Measurements from ENCODE around the gene PGBD1. TPM values are rescaled to one million over a fixed set of nuclear protein-coding genes. Genes with fewer than 3 reads are reported as not detected.
A peak's percentile ranks its signal among the peaks of the same experiment; 100 is the strongest.

The PGBD1 gene
- total and polyA plus RNA-seq, 2 of the 8 experiments (the other 6 are each of a cell fraction or from before 2014, with no cell fraction given) = 2.5 to 9.2 TPM

DNA sequence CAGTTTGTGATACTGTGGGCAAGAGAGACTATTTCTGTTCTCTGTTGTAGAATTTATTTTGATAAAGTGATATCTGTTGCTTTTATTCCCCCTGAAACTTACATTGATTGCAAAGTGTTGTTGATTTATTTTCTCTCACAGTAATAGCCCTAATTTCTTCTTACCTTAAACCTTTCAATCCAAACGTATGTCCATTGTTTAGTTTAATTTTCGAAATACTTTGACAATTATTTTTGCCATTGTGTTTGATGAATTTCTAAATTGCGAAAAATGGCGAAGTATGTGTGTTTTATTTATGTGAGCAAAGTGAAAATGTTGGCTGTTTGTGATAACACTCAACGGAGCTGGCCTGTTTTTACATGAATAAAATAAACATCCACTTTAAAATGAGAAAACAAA is 14.8 kb upstream of the PGBD1 start:
- H2BK12ac ChIP-seq (ENCODE audit: low read depth, low read length) = no peak overlapping the region
- peak overlapping the region; percentile 75 to 79 for H3K4me2 ChIP-seq (ENCODE audit: insufficient read depth in 1 of 2, low read depth in 2 of 2, low read length in 2 of 2)
- no peak overlapping the region for H2BK5ac ChIP-seq (ENCODE audit: low read depth, low read length)
- H3K27me3 ChIP-seq (replicated peaks in 1 of 4; ENCODE audit: control insufficient read depth in 3 of 4, extremely low read depth in 1 of 4, insufficient read depth in 3 of 4, low read length in 3 of 4) = no peaks in the 10 kb centered on the region
- H3K36me3 ChIP-seq (ENCODE audit: control insufficient read depth in 2 of 4, insufficient read depth in 4 of 4, low read length in 3 of 4) = no peaks in the 10 kb centered on the region
- no peak overlapping the region for H3K14ac ChIP-seq (ENCODE audit: insufficient read length)
- FAIRE-seq (no peak), DNase-seq (ENCODE audit: low read depth in 1 of 2, low spot score in 2 of 2) (no peak)
- no peak overlapping the region for H2BK20ac ChIP-seq (ENCODE audit: low read length)
- no peak overlapping the region for H4K8ac ChIP-seq (ENCODE audit: extremely low read depth, insufficient read depth, low read length)
- no peak overlapping the region for H2BK15ac ChIP-seq (ENCODE audit: low read length)
- H3K79me2 ChIP-seq (ENCODE audit: control insufficient read depth in 1 of 2, insufficient read depth in 2 of 2, low read length in 2 of 2) = peaks cover 0 to 16% of the 10 kb centered on the region in 2 experiments; a peak in 2 of 4 replicates
- H4K5ac ChIP-seq (ENCODE audit: insufficient read length, low read depth, low read length) = peak overlapping the region; percentile 99
- no peaks in the 10 kb centered on the region for H4K20me1 ChIP-seq (replicated peaks in 1 of 2; ENCODE audit: control insufficient read depth in 1 of 2, insufficient read depth in 2 of 2, low read length in 2 of 2)
- WGBS, 2 experiments (ENCODE audit: extremely low coverage in 1 of 2, insufficient coverage in 1 of 2, insufficient read length in 1 of 2, insufficient replicate concordance in 2 of 2, low coverage in 1 of 2, low lambda C conversion rate in 2 of 2, missing lambda C conversion rate in 1 of 2) = 30% methylated on average over 5 of the region's 5 CpGs; no CpG with 5 or more reads in 1 of the 2 experiments
- no peak overlapping the region for H2BK120ac ChIP-seq (replicated peaks; ENCODE audit: low read depth, low read length)
- POLR2A ChIA-PET (ENCODE audit: partially characterized antibody) = interaction anchor here (0.8 to 4.3 kb wide), 15 partner anchors 8 to 131 kb away, joined by 3 to 31 read pairs (median 5); partner anchors contain the start of genes NKAPL, PGBD1, ZKSCAN3 and ZKSCAN4
- H2AFZ ChIP-seq (ENCODE audit: low read length) = peak overlapping the region; percentile 90
- peaks cover 2% of the 10 kb centered on the region; the same call in 1 of the 2 replicates for H3K23me2 ChIP-seq (ENCODE audit: low read depth, low read length)
- CTCF ChIA-PET (ENCODE audit: partially characterized antibody) = interaction anchor here (0.8 to 1.4 kb wide), 2 partner anchors 13 to 89 kb away, joined by 4 to 8 read pairs; no protein-coding TSS in a partner anchor
- H3K27ac ChIP-seq (ENCODE audit: low read depth, low read length) = peak overlapping the region; percentile 71; the same call in 1 of the 2 replicates
- H3K4ac ChIP-seq (replicated peaks; ENCODE audit: insufficient read length, low read depth, low read length) = no peak overlapping the region
- H3K9ac ChIP-seq (replicated peaks in 1 of 4; ENCODE audit: extremely low read depth in 1 of 4, low read depth in 3 of 4, low read length in 3 of 4) = peak overlapping the region in 2 of 4 experiments; percentile 60 to 77; a peak in 1 of 7 replicates
- H3K79me1 ChIP-seq (ENCODE audit: low read depth, low read length) = no peaks in the 10 kb centered on the region
- H3K9me3 ChIP-seq (ENCODE audit: insufficient read depth in 2 of 2, low read depth in 1 of 2, low read length in 1 of 2) = no peaks in the 10 kb centered on the region
- H2AK5ac ChIP-seq (ENCODE audit: low read depth, low read length) = no peak overlapping the region
- no peak for TF ChIP-seq BCL11A (IDR thresholded peaks at IDR 0.05; ENCODE audit: low read depth in 2 of 2, low read length in 2 of 2)
- no peak for TF ChIP-seq CBX8 (IDR thresholded peaks at IDR 0.05; ENCODE audit: borderline replicate concordance, low read depth, low read length)
- TF ChIP-seq SIRT6 (IDR thresholded peaks at IDR 0.05; ENCODE audit: low read length) = no peak
- no peak for TF ChIP-seq RAD21 (IDR thresholded peaks at IDR 0.05 in 1 of 2, conservative IDR thresholded peaks at IDR 0.05 in 1 of 2; ENCODE audit: low read depth in 2 of 2, low read length in 2 of 2)
- TF ChIP-seq, protein P1, sequence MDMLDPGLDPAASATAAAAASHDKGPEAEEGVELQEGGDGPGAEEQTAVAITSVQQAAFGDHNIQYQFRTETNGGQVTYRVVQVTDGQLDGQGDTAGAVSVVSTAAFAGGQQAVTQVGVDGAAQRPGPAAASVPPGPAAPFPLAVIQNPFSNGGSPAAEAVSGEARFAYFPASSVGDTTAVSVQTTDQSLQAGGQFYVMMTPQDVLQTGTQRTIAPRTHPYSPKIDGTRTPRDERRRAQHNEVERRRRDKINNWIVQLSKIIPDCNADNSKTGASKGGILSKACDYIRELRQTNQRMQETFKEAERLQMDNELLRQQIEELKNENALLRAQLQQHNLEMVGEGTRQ (IDR thresholded peaks at IDR 0.05; ENCODE audit: low read length) = no peak
- no peak for TF ChIP-seq RFX5 (IDR thresholded peaks at IDR 0.05; ENCODE audit: borderline replicate concordance, low read depth, low read length)
- no peak for TF ChIP-seq HDAC2 (IDR thresholded peaks at IDR 0.05; ENCODE audit: borderline replicate concordance in 1 of 2, low read depth in 2 of 2, low read length in 2 of 2)
- no peak for TF ChIP-seq ASH2L (IDR thresholded peaks at IDR 0.05; ENCODE audit: low read length)
- no peak for TF ChIP-seq GTF2F1 (IDR thresholded peaks at IDR 0.05; ENCODE audit: borderline replicate concordance, low read depth, low read length)
- TF ChIP-seq EZH2 (IDR thresholded peaks at IDR 0.05; ENCODE audit: low read depth, low read length, severe bottlenecking) = no peak
- no peak overlapping the region for H4K91ac ChIP-seq (replicated peaks; ENCODE audit: insufficient read length, low read length)
- H3K4me3 ChIP-seq (ENCODE audit: extremely low read depth in 1 of 4, insufficient read depth in 2 of 4, low read depth in 3 of 4, low read length in 4 of 4) = peak overlapping the region; percentile 75 to 80 (median 78)
- H3K56ac ChIP-seq (replicated peaks; ENCODE audit: insufficient read length, low read depth, low read length) = no peak overlapping the region
- no peak overlapping the region for H3K23ac ChIP-seq (ENCODE audit: insufficient read length)
- H3K18ac ChIP-seq (ENCODE audit: extremely low read depth, low read length) = peak overlapping the region; percentile 11; the same call in 1 of the 2 replicates
- H3K4me1 ChIP-seq (replicated peaks in 1 of 4; ENCODE audit: control insufficient read depth in 3 of 4, insufficient read depth in 4 of 4, low read length in 3 of 4) = peaks cover 0 to 2% (median 0%) of the 10 kb centered on the region in 4 experiments; a peak in 1 of 7 replicates

Data from H1 (cell line).